ENCODE data around the gene PPP4R4.

- TF ChIP-seq CTCF (IDR thresholded peaks at IDR 0.05; ENCODE audit: insufficient read depth, low read length, poor library complexity, severe bottlenecking) (no peak), EZH2phosphoT487 (conservative IDR thresholded peaks at IDR 0.05; ENCODE audit: low read length) (no peak)
These were observed 136.1 kb downstream of the PPP4R4 start for GRCh38 chr14:94310248-94310647.
